HEK293 (cell line): ENCODE measurements around the gene PHLDB1.

Experiments
- CTCF ChIP-seq: fragments of 450-650 bp; formaldehyde crosslinking; IDR thresholded peaks from 2 replicates; pipeline ENCODE4 v1.5.1; 2016; ENCODE audit warnings: missing biosample characterization, missing genetic modification characterization
- ELK4 ChIP-seq: IDR thresholded peaks from 2 replicates; pipeline ENCODE4 v1.6.1; 2011; ENCODE audit warnings: mild to moderate bottlenecking, low read depth, low read length, borderline replicate concordance
- KLF7 ChIP-seq: fragments of 450-650 bp; formaldehyde crosslinking; IDR thresholded peaks from 2 replicates; pipeline ENCODE4 v1.5.1; 2016; ENCODE audit warnings: missing biosample characterization, missing genetic modification characterization, borderline replicate concordance
- WT1 ChIP-seq: fragments of 450-650 bp; formaldehyde crosslinking; IDR thresholded peaks from 2 replicates; pipeline ENCODE4 v1.5.1; 2016; ENCODE audit warnings: missing biosample characterization, missing genetic modification characterization
- YY1 ChIP-seq: fragments of 450-650 bp; formaldehyde crosslinking; IDR thresholded peaks from 2 replicates; pipeline ENCODE4 v1.5.1; 2018; ENCODE audit warnings: missing biosample characterization, missing genetic modification characterization
- ZFP69B ChIP-seq: fragments of 450-650 bp; formaldehyde crosslinking; IDR thresholded peaks from 2 replicates; pipeline ENCODE4 v1.5.1; 2016; ENCODE audit warnings: missing biosample characterization, missing genetic modification characterization
- ZNF292 ChIP-seq: fragments of 450-650 bp; formaldehyde crosslinking; IDR thresholded peaks from 2 replicates; pipeline ENCODE4 v1.5.1; 2016; ENCODE audit warnings: low read depth, missing biosample characterization, missing genetic modification characterization, borderline replicate concordance
- ZNF677 ChIP-seq: fragments of 450-650 bp; IDR thresholded peaks from 2 replicates; pipeline ENCODE4 v1.5.0; 2018; ENCODE audit warnings: missing biosample characterization, mild to moderate bottlenecking, missing genetic modification characterization, moderate library complexity

DNA sequence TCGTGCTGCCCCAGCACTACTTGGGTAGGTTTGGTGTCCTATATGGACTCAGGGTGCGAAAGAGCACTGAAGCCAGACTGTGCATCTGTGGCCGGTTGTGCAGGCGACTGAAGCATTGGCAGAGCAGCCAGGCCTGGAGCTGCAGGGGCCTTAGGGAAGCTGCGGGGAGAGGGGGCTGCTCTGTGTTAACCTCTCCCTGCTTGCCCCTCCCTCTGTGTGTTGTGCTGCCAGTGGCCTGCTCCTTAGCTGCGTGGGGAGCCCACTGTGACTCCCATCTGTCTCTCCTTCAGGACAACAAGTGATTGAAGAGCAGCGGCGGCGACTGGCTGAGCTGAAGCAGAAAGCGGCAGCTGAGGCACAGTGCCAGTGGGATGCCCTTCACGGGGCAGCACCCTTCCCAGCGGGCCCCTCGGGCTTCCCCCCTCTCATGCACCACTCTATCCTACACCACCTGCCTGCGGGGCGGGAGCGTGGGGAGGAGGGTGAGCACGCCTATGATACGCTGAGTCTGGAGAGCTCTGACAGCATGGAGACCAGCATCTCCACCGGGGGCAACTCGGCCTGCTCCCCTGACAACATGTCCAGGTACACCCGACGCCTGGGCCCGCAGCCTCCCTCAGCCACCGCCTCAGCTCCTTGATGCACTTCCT, 37.8 kb downstream of the PHLDB1 start:
- TF ChIP-seq WT1 (tag by site-specific recombination) (no peak), CTCF (tag by site-specific recombination) (no peak), ZFP69B (tag by site-specific recombination) (no peak), ZNF677 (tag by site-specific recombination) (no peak), ZNF292 (tag by site-specific recombination) (no peak), KLF7 (tag by site-specific recombination) (no peak), ELK4 (no peak), YY1 (tag by site-specific recombination) (no peak)
